ENCODE measurements around the gene TNP1. TPM values are rescaled to one million over a fixed set of nuclear protein-coding genes. Genes with fewer than 3 reads are reported as not detected.

TNP1 gene
- polyA plus RNA-seq, 1 donor from 2014 or later = not detected

DNA sequence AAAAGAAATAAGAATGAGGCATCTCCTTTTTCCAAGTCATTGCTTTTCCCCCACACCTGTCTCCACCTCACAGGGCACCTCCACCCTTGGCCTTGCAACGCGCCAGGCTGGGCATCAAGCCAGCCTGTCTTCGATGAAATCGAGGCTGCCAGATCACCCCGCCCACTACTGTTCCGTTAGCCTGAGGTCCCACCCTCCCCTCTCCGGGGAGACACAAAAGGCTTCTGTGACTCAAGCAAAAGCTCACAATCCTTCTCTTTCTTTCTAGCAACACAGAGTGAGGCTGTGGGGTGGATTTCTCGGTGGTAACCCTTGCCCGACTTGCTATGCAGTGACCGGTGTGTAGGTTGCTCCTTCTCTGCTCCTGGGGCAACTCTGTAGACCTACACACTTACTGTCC, 9.9 kb downstream of the TNP1 start:
- Histone ChIP-seq H3K36me3 (ENCODE audit: insufficient read depth, low read length) (no peaks in the 10 kb centered on the region), H2AFZ (ENCODE audit: low read depth, low read length) (no peak overlapping the region), H3K9ac (ENCODE audit: low read length) (no peak overlapping the region), H3K9me3 (ENCODE audit: low read length) (no peaks in the 10 kb centered on the region), H3K27ac (ENCODE audit: low read length) (no peak overlapping the region), H3K27me3 (ENCODE audit: insufficient read depth, low read depth, low read length) (no peaks in the 10 kb centered on the region), H3K79me2 (replicated peaks; ENCODE audit: insufficient read depth, low read length) (no peaks in the 10 kb centered on the region), H4K20me1 (ENCODE audit: insufficient read depth) (no peaks in the 10 kb centered on the region), H3F3A (ENCODE audit: insufficient read depth, low read length, poor library complexity, severe bottlenecking) (no peaks in the 10 kb centered on the region), H3K4me2 (ENCODE audit: low read length) (no peak overlapping the region), H3K9me2 (ENCODE audit: insufficient read depth, low read length) (no peaks in the 10 kb centered on the region), H3K4me3 (ENCODE audit: low read length) (no peak overlapping the region)
- no peak for TF ChIP-seq RAD21 (conservative IDR thresholded peaks at IDR 0.05)

DNA sequence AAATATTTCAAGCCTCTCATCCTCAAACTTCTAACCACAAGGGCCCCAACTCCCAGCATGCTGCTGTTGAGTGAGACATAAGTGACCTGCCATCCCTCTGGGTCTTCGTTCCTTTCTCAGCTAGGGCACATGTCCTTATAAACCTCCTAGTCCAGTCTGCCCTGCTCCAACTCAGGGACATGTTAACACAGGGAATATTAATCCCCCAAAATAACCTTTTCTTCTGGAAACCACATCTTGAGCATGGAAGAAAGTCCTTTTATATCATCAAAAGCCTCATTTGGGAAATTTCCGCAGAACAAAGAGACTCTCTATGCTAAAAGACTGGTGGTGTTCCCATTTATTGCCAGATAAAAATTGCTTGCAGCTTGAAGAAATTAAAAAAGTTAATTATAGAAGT, 14.4 kb downstream of the TNP1 start:
- Histone ChIP-seq H2AFZ (ENCODE audit: low read depth, low read length) (no peak overlapping the region), H3K36me3 (ENCODE audit: insufficient read depth, low read length) (no peaks in the 10 kb centered on the region), H4K20me1 (ENCODE audit: insufficient read depth) (no peaks in the 10 kb centered on the region), H3K9me3 (ENCODE audit: low read length) (no peaks in the 10 kb centered on the region), H3K4me3 (ENCODE audit: low read length) (no peak overlapping the region), H3F3A (ENCODE audit: insufficient read depth, low read length, poor library complexity, severe bottlenecking) (no peaks in the 10 kb centered on the region), H3K4me2 (ENCODE audit: low read length) (no peak overlapping the region), H3K9ac (ENCODE audit: low read length) (no peak overlapping the region), H3K9me2 (ENCODE audit: insufficient read depth, low read length) (no peaks in the 10 kb centered on the region), H3K27ac (ENCODE audit: low read length) (no peak overlapping the region), H3K79me2 (replicated peaks; ENCODE audit: insufficient read depth, low read length) (no peaks in the 10 kb centered on the region), H3K27me3 (ENCODE audit: insufficient read depth, low read depth, low read length) (no peaks in the 10 kb centered on the region)
- TF ChIP-seq EZH2 (IDR thresholded peaks at IDR 0.05; ENCODE audit: borderline replicate concordance, insufficient read depth, low read length, poor library complexity, severe bottlenecking) (no peak), EP300 (conservative IDR thresholded peaks at IDR 0.05; ENCODE audit: poor library complexity, severe bottlenecking) (no peak), RAD21 (conservative IDR thresholded peaks at IDR 0.05) (no peak), TAF1 (IDR thresholded peaks at IDR 0.05; ENCODE audit: low read depth) (no peak)

DNA sequence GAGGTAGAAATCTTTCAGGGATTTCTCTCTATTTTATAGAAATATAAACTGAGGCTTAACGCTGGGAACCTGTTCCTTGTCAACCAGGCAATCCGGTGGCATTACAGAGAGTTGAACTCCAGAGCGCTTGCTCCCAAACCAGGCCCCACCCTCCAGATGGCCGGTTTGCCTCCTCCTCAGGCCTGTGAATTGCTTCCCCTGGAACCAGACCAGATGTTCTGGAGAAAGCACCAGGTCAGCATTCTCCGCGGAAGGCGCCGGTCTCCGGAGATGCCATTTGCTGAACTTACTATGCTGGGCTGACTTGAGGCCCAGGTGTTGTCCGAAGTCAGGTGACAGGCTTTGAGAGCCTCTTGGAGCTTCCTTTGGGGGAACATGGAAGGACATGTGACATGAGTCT, 17.2 kb downstream of the TNP1 start:
- no peak overlapping the region for H3K4me3 ChIP-seq (ENCODE audit: low read length)
- H3K4me2 ChIP-seq (ENCODE audit: low read length) = no peak overlapping the region
- no peaks in the 10 kb centered on the region for H3K36me3 ChIP-seq (ENCODE audit: insufficient read depth, low read length)
- no peaks in the 10 kb centered on the region for H3F3A ChIP-seq (ENCODE audit: insufficient read depth, low read length, poor library complexity, severe bottlenecking)
- no peaks in the 10 kb centered on the region for H3K9me3 ChIP-seq (ENCODE audit: low read length)
- H3K27ac ChIP-seq (ENCODE audit: low read length) = no peak overlapping the region
- no peak overlapping the region for H3K9ac ChIP-seq (ENCODE audit: low read length)
- no peaks in the 10 kb centered on the region for H3K27me3 ChIP-seq (ENCODE audit: insufficient read depth, low read depth, low read length)
- no peak for TF ChIP-seq MXI1 (conservative IDR thresholded peaks at IDR 0.05; ENCODE audit: poor library complexity, severe bottlenecking)
- no peak for TF ChIP-seq EP300 (conservative IDR thresholded peaks at IDR 0.05; ENCODE audit: poor library complexity, severe bottlenecking)
- TF ChIP-seq SMC3 (conservative IDR thresholded peaks at IDR 0.05; ENCODE audit: poor library complexity) = no peak
- TF ChIP-seq, protein P1, sequence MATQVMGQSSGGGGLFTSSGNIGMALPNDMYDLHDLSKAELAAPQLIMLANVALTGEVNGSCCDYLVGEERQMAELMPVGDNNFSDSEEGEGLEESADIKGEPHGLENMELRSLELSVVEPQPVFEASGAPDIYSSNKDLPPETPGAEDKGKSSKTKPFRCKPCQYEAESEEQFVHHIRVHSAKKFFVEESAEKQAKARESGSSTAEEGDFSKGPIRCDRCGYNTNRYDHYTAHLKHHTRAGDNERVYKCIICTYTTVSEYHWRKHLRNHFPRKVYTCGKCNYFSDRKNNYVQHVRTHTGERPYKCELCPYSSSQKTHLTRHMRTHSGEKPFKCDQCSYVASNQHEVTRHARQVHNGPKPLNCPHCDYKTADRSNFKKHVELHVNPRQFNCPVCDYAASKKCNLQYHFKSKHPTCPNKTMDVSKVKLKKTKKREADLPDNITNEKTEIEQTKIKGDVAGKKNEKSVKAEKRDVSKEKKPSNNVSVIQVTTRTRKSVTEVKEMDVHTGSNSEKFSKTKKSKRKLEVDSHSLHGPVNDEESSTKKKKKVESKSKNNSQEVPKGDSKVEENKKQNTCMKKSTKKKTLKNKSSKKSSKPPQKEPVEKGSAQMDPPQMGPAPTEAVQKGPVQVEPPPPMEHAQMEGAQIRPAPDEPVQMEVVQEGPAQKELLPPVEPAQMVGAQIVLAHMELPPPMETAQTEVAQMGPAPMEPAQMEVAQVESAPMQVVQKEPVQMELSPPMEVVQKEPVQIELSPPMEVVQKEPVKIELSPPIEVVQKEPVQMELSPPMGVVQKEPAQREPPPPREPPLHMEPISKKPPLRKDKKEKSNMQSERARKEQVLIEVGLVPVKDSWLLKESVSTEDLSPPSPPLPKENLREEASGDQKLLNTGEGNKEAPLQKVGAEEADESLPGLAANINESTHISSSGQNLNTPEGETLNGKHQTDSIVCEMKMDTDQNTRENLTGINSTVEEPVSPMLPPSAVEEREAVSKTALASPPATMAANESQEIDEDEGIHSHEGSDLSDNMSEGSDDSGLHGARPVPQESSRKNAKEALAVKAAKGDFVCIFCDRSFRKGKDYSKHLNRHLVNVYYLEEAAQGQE (IDR thresholded peaks at IDR 0.05; ENCODE audit: borderline replicate concordance) = no peak
- no peak for TF ChIP-seq TAF1 (IDR thresholded peaks at IDR 0.05; ENCODE audit: low read depth)
- TF ChIP-seq RAD21 (conservative IDR thresholded peaks at IDR 0.05) = no peak
- TF ChIP-seq EZH2 (IDR thresholded peaks at IDR 0.05; ENCODE audit: borderline replicate concordance, insufficient read depth, low read length, poor library complexity, severe bottlenecking) = no peak
- no peak for TF ChIP-seq POLR2AphosphoS5 (IDR thresholded peaks at IDR 0.05)
- TF ChIP-seq, protein P2, sequence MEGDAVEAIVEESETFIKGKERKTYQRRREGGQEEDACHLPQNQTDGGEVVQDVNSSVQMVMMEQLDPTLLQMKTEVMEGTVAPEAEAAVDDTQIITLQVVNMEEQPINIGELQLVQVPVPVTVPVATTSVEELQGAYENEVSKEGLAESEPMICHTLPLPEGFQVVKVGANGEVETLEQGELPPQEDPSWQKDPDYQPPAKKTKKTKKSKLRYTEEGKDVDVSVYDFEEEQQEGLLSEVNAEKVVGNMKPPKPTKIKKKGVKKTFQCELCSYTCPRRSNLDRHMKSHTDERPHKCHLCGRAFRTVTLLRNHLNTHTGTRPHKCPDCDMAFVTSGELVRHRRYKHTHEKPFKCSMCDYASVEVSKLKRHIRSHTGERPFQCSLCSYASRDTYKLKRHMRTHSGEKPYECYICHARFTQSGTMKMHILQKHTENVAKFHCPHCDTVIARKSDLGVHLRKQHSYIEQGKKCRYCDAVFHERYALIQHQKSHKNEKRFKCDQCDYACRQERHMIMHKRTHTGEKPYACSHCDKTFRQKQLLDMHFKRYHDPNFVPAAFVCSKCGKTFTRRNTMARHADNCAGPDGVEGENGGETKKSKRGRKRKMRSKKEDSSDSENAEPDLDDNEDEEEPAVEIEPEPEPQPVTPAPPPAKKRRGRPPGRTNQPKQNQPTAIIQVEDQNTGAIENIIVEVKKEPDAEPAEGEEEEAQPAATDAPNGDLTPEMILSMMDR (IDR thresholded peaks at IDR 0.05; ENCODE audit: poor library complexity, severe bottlenecking) = no peak
- H2AFZ ChIP-seq (ENCODE audit: low read depth, low read length) = no peak overlapping the region
- no peaks in the 10 kb centered on the region for H3K79me2 ChIP-seq (replicated peaks; ENCODE audit: insufficient read depth, low read length)
- no peaks in the 10 kb centered on the region for H3K9me2 ChIP-seq (ENCODE audit: insufficient read depth, low read length)
- no peaks in the 10 kb centered on the region for H4K20me1 ChIP-seq (ENCODE audit: insufficient read depth)

Measured in neural cell (in vitro differentiated cells).